Measurements from ENCODE around the gene LRMDA. TPM values are rescaled to one million over a fixed set of nuclear protein-coding genes. Genes with fewer than 3 reads are reported as not detected.

The LRMDA gene
- total RNA-seq, 1 donor from 2014 or later, result 2.1 TPM

GRCh38 chr10:75703191-75703854 lies 271.9 kb downstream of the LRMDA start:
- H3K27me3 Mint-ChIP-seq (ENCODE audit: unreplicated experiment), result no peaks in the 10 kb centered on the region
- DNase-seq, result no peak
- H3K4me1 Mint-ChIP-seq (ENCODE audit: low read depth, unreplicated experiment), result no peaks in the 10 kb centered on the region
- H3K36me3 Mint-ChIP-seq (ENCODE audit: unreplicated experiment), result no peaks in the 10 kb centered on the region
- H3K27ac Mint-ChIP-seq (ENCODE audit: unreplicated experiment), result no peak overlapping the region
- no peak for TF ChIP-seq CTCF (IDR thresholded peaks at IDR 0.05; ENCODE audit: partially characterized antibody, unreplicated experiment)
- H3K9me3 Mint-ChIP-seq (ENCODE audit: unreplicated experiment), result no peaks in the 10 kb centered on the region
- H3K4me3 Mint-ChIP-seq (ENCODE audit: unreplicated experiment), result no peak overlapping the region

- no peaks in the 10 kb centered on the region for H3K36me3 Mint-ChIP-seq (ENCODE audit: unreplicated experiment)
- no peak overlapping the region for H3K4me3 Mint-ChIP-seq (ENCODE audit: unreplicated experiment)
- peaks cover 2% of the 10 kb centered on the region for H3K27me3 Mint-ChIP-seq (ENCODE audit: unreplicated experiment)
- DNase-seq, result no peak
- no peaks in the 10 kb centered on the region for H3K9me3 Mint-ChIP-seq (ENCODE audit: unreplicated experiment)
- no peak overlapping the region for H3K27ac Mint-ChIP-seq (ENCODE audit: unreplicated experiment)
- H3K4me1 Mint-ChIP-seq (ENCODE audit: low read depth, unreplicated experiment), result peaks cover 3% of the 10 kb centered on the region
- TF ChIP-seq CTCF (IDR thresholded peaks at IDR 0.05; ENCODE audit: partially characterized antibody, unreplicated experiment), result no peak
These were observed 274.0 kb downstream of the LRMDA start for GRCh38 chr10:75705426-75705825.

- Mint-ChIP-seq H3K4me3 (ENCODE audit: unreplicated experiment) (no peak overlapping the region), H3K4me1 (ENCODE audit: low read depth, unreplicated experiment) (peaks cover 5% of the 10 kb centered on the region), H3K27me3 (ENCODE audit: unreplicated experiment) (peaks cover 2% of the 10 kb centered on the region), H3K27ac (ENCODE audit: unreplicated experiment) (no peak overlapping the region), H3K9me3 (ENCODE audit: unreplicated experiment) (no peaks in the 10 kb centered on the region), H3K36me3 (ENCODE audit: unreplicated experiment) (no peaks in the 10 kb centered on the region)
- no peak for TF ChIP-seq CTCF (IDR thresholded peaks at IDR 0.05; ENCODE audit: partially characterized antibody, unreplicated experiment)
- no peak for DNase-seq
These were observed 275.8 kb downstream of the LRMDA start for GRCh38 chr10:75707080-75707840.

GRCh38 chr10:75708060-75708459 lies 276.6 kb downstream of the LRMDA start:
- H3K4me3 Mint-ChIP-seq (ENCODE audit: unreplicated experiment), result no peak overlapping the region
- no peak for TF ChIP-seq CTCF (IDR thresholded peaks at IDR 0.05; ENCODE audit: partially characterized antibody, unreplicated experiment)
- no peaks in the 10 kb centered on the region for H3K36me3 Mint-ChIP-seq (ENCODE audit: unreplicated experiment)
- no peak overlapping the region for H3K27ac Mint-ChIP-seq (ENCODE audit: unreplicated experiment)
- DNase-seq, result no peak
- H3K27me3 Mint-ChIP-seq (ENCODE audit: unreplicated experiment), result peaks cover 2% of the 10 kb centered on the region
- no peaks in the 10 kb centered on the region for H3K9me3 Mint-ChIP-seq (ENCODE audit: unreplicated experiment)
- peaks cover 9% of the 10 kb centered on the region for H3K4me1 Mint-ChIP-seq (ENCODE audit: low read depth, unreplicated experiment)

GRCh38 chr10:75709245-75709644 lies 277.8 kb downstream of the LRMDA start:
- no peaks in the 10 kb centered on the region for H3K9me3 Mint-ChIP-seq (ENCODE audit: unreplicated experiment)
- no peak for DNase-seq
- H3K36me3 Mint-ChIP-seq (ENCODE audit: unreplicated experiment), result no peaks in the 10 kb centered on the region
- peaks cover 9% of the 10 kb centered on the region for H3K4me1 Mint-ChIP-seq (ENCODE audit: low read depth, unreplicated experiment)
- TF ChIP-seq CTCF (IDR thresholded peaks at IDR 0.05; ENCODE audit: partially characterized antibody, unreplicated experiment), result no peak
- no peak overlapping the region for H3K4me3 Mint-ChIP-seq (ENCODE audit: unreplicated experiment)
- peaks cover 2% of the 10 kb centered on the region for H3K27me3 Mint-ChIP-seq (ENCODE audit: unreplicated experiment)
- H3K27ac Mint-ChIP-seq (ENCODE audit: unreplicated experiment), result no peak overlapping the region
